DMS 273 (cell line): ENCODE data around the gene OR2T1.
"Not testable (repeated sequence)": the region's sequence is repeated elsewhere in the genome, so short reads cannot be mapped to it uniquely, and the experiment has no call there.

Experiments used
- DNase-seq: peaks from one replicate; lab custom pipeline; 2025; ENCODE audit not compliant: unreplicated experiment; lab: John Stamatoyannopoulos, UW

Gene OR2T1

GRCh38 chr1:248402748-248403147, at the start of gene OR2T1:
TSS of gene OR2T1 (plus strand) at chr1:248403048. CDS start at chr1:248406148, 3,100 bp downstream.
- DNase-seq, result no peak

- DNase-seq, result no peak
These were observed 43.4 kb upstream of the OR2T1 start for GRCh38 chr1:248359415-248359814.

DNA sequence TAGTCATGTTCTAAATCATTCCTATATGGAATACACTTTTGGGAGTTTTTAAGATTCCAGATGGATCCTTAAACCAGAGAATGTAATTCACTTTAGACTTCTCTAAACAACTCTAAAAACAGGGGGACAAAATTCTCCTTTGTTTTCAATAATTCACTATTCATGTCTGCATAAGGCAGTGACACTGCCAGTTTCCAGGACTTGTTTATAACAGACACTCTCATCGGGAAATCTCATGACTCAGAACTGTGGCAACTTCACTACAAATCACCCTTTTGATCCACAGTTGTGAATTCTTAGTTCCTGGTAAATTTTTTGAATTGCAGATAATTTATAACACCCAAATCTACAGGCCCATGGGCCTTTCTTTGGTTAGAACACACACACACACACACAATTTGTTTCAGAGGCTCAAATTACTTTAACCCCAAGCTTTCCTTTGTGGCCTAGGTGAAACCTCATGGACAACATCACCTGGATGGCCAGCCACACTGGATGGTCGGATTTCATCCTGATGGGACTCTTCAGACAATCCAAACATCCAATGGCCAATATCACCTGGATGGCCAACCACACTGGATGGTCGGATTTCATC, 41.6 kb upstream of the OR2T1 start, which contains the start of gene OR2T4:
Gene OR2T4 (plus strand): TSS at position 545 of the 595 bp plus-strand sequence. CDS start 0 bp downstream, at position 545.
- DNase-seq, result no peak

DNA sequence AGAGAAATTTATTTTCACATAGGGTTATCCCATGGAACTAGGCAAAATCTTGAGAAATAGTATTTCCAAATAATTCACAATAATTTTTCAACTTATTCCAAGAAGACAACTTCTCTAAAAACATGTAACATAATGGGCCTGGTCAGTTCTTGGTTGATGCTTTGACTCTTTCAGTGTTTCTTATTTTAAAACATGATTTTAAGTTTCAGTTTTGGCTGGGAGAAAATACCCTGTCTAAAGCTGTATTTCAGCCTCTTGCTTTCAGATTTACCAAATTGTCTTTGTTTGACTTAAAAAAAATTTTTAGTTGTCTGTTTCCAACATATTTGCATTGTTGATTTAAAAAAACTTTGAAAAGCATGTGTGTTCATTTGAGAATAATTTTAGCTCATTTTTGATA, 36.2 kb upstream of the OR2T1 start:
- DNase-seq, result no peak

GRCh38 chr1:248372394-248372793, 30.5 kb upstream of the OR2T1 start:
- no peak for DNase-seq

DNA sequence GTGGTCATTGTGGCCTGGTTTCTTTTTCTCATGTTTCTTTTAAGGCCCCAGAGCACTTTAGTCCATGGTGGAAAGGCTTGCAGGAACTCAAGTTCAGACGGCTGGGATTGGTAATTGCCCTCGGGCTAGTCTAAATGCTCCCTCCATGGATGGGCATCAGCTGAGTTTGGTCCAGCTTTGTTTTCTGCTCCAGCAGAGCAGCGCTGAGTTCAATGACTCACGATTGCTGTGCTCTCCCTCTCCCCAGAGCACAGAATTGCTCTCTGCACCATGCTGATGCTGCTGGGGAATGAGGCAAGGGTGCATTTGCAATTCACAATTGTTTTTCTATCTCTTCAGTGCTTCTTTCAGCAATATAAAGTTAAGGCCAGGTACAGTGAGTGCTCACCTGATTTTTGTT, 29.1 kb upstream of the OR2T1 start:
- no peak for DNase-seq

DNA sequence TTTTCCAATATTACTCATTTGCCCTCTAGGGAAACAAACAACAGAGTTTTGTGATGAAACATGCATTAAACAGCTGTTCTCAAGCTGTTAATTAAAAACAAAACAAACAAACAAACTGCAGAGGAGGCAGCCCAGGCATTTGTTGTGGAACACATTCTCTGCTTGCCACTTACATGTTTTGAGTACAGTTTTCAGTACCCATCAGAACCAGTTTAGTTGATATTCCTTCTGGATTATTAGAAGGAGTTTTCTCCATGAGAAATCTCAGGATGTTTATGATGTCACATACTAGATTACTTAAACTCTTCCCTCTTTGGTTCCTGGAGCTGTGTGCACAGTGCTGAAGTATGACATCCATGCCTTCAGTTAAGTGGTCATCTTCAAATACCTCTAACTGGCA, 27.4 kb upstream of the OR2T1 start, which contains the start of gene OR2T6:
Gene OR2T6 (plus strand): TSS at position 301 of the 400 bp plus-strand sequence. CDS start 11,863 bp downstream, outside the sequence.
- DNase-seq, result no peak

GRCh38 chr1:248376916-248377315, 25.9 kb upstream of the OR2T1 start:
- no peak for DNase-seq

DNA sequence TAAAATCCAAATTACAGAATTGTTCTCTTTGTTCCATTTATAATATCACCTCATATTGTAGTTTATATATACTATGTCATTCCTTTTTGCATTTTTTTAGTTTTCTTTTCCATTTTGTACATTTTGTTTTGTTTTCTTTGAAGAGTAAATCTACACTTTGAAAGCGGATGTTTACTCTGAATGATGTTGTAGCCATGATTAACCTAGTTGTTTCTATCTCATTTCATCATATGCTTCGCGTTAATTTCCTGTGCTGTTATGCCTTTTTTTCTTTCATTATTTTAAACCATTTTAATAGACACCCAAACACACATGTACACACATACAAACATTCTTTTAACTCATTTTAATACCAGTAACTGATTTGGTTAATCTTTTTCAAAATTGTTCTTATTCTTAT, 22.0 kb upstream of the OR2T1 start:
- DNase-seq, result no peak

GRCh38 chr1:248388426-248388825, 14.4 kb upstream of the OR2T1 start:
- DNase-seq, result no peak

GRCh38 chr1:248393050-248393449, 9.8 kb upstream of the OR2T1 start:
- no peak for DNase-seq

DNA sequence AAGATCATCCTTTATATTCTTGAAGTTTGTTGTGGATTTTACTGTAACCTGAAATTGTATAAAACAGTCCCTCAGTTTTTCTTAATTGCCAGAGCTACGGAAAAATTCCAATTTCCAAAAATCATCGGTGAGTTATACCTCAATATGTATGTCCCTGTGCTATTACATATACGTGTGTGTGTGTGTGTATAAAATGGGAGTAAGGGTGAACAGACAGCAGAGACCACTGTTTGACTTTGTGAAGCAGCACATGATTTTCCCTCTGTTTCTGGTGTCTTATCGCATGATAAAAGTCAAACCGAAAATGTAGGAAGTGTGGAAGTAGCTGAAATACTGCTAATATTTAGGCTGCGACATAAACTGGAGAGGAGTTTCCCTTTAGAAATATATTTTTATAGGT, 1.2 kb downstream of the OR2T1 start:
- peak; percentile 4 for DNase-seq

DNA sequence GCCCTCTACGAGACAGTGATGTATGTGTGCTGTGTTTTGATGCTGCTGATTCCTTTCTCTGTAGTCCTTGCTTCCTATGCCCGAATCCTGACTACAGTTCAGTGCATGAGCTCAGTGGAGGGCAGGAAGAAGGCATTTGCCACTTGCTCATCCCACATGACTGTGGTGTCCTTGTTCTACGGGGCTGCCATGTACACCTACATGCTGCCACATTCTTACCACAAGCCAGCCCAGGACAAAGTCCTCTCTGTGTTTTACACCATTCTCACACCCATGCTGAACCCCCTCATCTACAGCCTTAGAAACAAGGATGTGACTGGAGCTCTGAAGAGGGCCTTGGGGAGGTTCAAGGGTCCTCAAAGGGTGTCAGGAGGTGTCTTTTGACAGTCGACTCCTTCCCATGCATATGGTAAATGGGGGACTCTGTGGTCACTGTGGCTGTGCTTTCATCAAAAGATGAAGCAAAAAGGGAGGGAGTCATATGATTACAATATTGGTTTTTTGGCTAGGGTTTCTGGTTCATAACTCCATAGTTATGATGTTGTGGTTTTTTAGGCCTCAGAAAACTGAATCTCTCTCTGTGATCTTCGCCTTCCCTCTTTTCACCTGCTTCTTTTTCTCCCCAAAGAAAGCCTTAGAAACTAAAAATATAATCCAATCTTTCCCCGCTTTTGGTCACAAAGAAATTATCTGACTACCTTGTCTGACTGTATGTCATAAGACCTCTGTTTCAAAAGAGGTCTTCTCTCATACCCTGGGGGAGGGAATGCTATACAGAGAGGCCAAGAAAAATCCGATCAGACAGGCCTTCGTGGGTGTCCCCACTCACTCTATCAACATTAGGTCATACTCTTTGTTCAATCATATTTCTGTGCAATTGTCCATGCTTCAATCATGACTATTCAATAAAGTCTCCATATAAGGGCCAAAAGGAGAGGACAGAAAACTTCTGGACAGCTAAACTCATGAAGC, 4.2 kb downstream of the OR2T1 start:
- DNase-seq, result no peak

GRCh38 chr1:248416226-248416625, 13.4 kb downstream of the OR2T1 start:
- no peak for DNase-seq

GRCh38 chr1:248417854-248418253, 15.0 kb downstream of the OR2T1 start:
- no peak for DNase-seq

- peak; percentile 16 for DNase-seq
These were observed 18.5 kb downstream of the OR2T1 start for GRCh38 chr1:248421384-248421783.

DNA sequence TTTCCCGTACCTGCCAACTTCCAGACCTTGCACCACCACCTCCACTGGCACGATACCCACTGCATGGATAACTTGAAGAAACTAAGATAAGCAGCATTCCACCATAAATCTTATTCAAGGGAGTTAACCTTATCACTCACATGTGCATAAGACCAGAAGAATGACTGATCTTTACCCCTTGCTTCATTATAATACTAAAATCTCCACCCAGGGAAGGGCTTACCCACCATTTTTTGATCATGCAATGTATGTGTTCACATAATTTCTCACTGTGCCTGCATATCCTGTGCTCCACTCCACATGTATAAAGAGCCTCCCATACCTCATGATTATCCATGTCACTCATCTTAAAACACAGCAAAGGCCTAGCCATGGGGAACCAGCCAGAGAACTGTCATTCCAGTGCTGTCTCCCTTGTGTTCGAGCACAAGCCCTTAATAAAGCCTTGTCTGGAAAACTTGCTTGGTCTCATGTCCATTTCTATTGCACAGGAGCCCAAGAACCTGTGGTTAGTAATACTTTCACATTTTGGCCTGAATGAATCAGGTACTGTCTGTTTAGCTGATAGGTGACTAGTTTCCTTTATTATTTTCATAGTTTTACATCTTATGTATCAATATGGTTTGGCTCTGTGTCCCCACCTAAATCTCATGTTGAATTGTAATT, 24.8 kb downstream of the OR2T1 start:
- not testable (repeated sequence) for DNase-seq

DNA sequence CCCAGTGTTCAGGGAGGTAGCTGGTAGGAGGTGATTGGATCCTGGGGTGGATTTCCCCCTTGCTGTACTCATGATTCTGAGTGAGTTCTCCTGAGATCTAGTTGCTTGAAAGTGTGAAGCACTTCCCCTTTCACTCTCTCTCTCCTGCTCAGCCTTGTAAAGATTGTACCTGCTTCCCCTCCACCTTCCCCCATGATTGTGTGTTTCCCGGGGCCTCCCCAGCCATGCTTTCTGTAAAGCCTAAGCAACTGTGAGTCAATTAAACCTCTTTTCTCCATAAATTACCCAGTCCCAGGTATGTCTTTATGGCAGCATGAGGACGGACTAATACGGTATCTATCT, 25.3 kb downstream of the OR2T1 start:
- DNase-seq, result not testable (repeated sequence)

- not testable (repeated sequence) for DNase-seq
These were observed 28.8 kb downstream of the OR2T1 start for GRCh38 chr1:248431683-248432082.

- DNase-seq, result not testable (repeated sequence)
These were observed 29.4 kb downstream of the OR2T1 start for GRCh38 chr1:248432201-248432600.

- DNase-seq, result not testable (repeated sequence)
These were observed 31.1 kb downstream of the OR2T1 start for GRCh38 chr1:248433811-248434415.
